Left ventricle myocardium inferior (tissue), 1 donor: ENCODE measurements around the gene SMYD2. TPM values are rescaled to one million over a fixed set of nuclear protein-coding genes. Genes with fewer than 3 reads are reported as not detected.

Source experiments
- DNase-seq: peaks from one replicate; pipeline ENCODE4 v3.0.0-alpha.2; 2020
- H3K27ac ChIP-seq: fragments of 200-600 bp; replicated peaks from 2 replicates; pipeline ENCODE4 v1.8.0; 2021
- H3K27me3 ChIP-seq: fragments of 200-600 bp; 2 replicates; pipeline ENCODE4 v1.8.0; 2021; ENCODE audit warnings: low read depth
- H3K36me3 ChIP-seq: fragments of 200-600 bp; 2 replicates; pipeline ENCODE4 v1.8.0; 2021
- H3K4me1 ChIP-seq: fragments of 200-600 bp; 2 replicates; pipeline ENCODE4 v1.8.0; 2021
- H3K4me3 ChIP-seq: fragments of 200-600 bp; 2 replicates; pipeline ENCODE4 v1.8.0; 2021; ENCODE audit warnings: mild to moderate bottlenecking, moderate library complexity
- H3K9me3 ChIP-seq: fragments of 200-600 bp; replicated peaks from 2 replicates; pipeline ENCODE4 v1.8.0; 2021
- intact Hi-C: fragments of 100-400 bp; cut with micrococcal nuclease; formaldehyde crosslinking; loops from one replicate; pipeline ENCODE4 v1.11.0; 2022
- total RNA-seq: library from RNA; stranded (reverse); fragmentation: NEBNext Ultra II Directional; extraction: Animal tissue kit (Norgen Biotek cat#: 25700); gene quantifications from one replicate; pipeline ENCODE4 v1.2.1, GENCODE V29; 2021
- TF ChIP-seq, protein P1 (sequence below): fragments of 200-600 bp; IDR thresholded peaks from 2 replicates; pipeline ENCODE4 v1.8.0; 2021; ENCODE audit warnings: antibody characterized with exemption, mild to moderate bottlenecking, borderline replicate concordance
- donor health status: DM: no; HTN: yes; CAD: no; lungs with severe emphysema.

Gene SMYD2
- total RNA-seq, 1 donor from 2014 or later: 247 TPM

DNA sequence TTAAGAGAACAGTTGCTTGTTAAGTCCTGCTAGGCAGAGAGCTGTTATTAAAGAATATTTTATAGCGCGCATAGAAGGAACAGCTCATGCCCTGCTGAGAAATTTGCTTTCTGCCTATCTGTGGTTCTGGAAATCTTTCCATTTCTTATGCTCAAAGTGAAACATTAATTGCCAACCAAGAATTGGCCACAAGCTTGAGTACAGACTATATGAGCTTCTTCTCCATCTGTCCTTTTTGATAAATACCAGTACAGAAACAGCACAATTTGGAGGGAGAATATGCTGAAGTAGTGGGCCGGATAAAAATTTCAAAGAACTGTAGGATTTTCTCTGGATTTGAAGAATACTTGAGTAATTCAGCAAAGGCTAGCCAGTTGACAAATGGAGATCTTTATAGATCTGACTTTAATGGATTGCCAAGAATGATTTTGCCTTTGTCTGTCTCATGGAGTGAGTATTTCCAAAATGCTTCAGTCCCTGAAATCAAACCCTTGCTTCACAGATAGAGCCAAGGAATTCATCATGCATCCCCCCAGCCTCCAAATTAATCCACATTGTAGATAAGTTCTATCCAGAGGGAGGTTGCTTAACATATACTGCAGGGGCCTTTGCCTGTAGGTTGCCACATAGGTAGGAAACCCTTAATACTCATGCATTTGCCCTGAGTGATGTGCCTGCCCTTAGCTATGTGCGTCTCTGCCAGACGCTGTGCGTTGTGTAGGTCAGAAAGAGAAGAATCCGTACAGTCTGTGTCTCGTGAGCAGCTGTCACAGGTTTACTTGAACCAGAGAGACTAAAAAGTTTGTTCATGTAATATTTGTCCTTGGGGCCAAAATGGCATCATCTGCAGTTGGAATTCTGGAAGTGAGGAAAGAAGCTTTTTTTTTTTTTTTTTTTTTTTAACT, 44.2 kb downstream of the SMYD2 start:
- intact Hi-C loops: loop anchor here (5.0 kb wide), 1 partner anchor 113 kb away; no protein-coding TSS in a partner anchor
- Histone ChIP-seq H3K4me1 (peaks cover 37% of the 10 kb centered on the region), H3K27ac (no peak overlapping the region), H3K27me3 (no peaks in the 10 kb centered on the region), H3K9me3 (no peaks in the 10 kb centered on the region), H3K4me3 (no peak overlapping the region), H3K36me3 (peaks cover 61% of the 10 kb centered on the region)
- DNase-seq: no peak
- TF ChIP-seq, protein P1, sequence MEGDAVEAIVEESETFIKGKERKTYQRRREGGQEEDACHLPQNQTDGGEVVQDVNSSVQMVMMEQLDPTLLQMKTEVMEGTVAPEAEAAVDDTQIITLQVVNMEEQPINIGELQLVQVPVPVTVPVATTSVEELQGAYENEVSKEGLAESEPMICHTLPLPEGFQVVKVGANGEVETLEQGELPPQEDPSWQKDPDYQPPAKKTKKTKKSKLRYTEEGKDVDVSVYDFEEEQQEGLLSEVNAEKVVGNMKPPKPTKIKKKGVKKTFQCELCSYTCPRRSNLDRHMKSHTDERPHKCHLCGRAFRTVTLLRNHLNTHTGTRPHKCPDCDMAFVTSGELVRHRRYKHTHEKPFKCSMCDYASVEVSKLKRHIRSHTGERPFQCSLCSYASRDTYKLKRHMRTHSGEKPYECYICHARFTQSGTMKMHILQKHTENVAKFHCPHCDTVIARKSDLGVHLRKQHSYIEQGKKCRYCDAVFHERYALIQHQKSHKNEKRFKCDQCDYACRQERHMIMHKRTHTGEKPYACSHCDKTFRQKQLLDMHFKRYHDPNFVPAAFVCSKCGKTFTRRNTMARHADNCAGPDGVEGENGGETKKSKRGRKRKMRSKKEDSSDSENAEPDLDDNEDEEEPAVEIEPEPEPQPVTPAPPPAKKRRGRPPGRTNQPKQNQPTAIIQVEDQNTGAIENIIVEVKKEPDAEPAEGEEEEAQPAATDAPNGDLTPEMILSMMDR: no peak

DNA sequence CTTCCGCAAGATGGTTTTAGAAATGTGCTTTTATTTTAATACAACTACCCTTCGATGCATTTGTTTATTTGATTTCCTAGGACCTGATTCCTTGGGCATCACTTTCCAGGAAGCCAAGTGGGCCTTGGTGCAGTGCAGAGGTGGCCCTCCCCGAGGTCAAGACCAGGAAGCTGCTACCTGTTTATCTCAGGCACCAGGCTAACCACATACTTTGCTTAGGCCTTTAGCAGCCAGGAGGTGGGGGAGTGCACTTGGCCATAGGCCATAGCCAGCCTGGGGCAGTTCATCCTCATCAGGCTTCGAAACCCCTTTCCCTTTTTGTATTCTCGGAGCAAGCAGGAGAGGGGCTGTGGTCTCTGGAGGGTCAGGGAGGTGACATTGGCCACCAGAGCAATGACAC, 45.4 kb downstream of the SMYD2 start:
- no peak for DNase-seq
- TF ChIP-seq, protein P1: no peak
- Histone ChIP-seq H3K27me3 (no peaks in the 10 kb centered on the region), H3K27ac (peak overlapping the region; percentile 73), H3K4me1 (peaks cover 49% of the 10 kb centered on the region), H3K9me3 (no peaks in the 10 kb centered on the region), H3K36me3 (peaks cover 52% of the 10 kb centered on the region), H3K4me3 (no peak overlapping the region)
- intact Hi-C loops: loop anchor here (5.0 kb wide), 1 partner anchor 114 kb away; no protein-coding TSS in a partner anchor

DNA sequence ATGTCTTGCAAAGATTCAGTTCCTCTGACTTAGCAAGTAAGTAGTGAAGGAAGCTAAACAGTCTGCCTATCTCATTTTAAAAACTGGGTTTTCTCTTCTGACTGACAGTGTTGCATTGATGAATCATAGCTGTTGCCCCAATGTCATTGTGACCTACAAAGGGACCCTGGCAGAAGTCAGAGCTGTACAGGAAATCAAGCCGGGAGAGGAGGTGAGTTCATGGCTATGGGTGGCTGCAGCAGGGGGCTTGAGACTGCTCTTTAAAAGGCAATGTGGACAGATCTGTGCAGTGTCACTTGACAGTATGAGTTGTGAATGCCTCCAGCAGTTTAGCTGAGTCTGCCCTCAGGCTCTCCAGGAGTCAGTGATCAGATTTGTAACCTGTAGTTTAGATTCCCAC, 46.6 kb downstream of the SMYD2 start:
- no peak for DNase-seq
- H3K9me3 ChIP-seq: no peaks in the 10 kb centered on the region
- no peak overlapping the region for H3K4me3 ChIP-seq
- peak overlapping the region; percentile 73 for H3K27ac ChIP-seq
- intact Hi-C loops: loop anchor here (5.0 kb wide), 1 partner anchor 115 kb away; no protein-coding TSS in a partner anchor
- no peaks in the 10 kb centered on the region for H3K27me3 ChIP-seq
- H3K4me1 ChIP-seq: peaks cover 56% of the 10 kb centered on the region
- TF ChIP-seq, protein P1: no peak
- H3K36me3 ChIP-seq: peaks cover 44% of the 10 kb centered on the region

DNA sequence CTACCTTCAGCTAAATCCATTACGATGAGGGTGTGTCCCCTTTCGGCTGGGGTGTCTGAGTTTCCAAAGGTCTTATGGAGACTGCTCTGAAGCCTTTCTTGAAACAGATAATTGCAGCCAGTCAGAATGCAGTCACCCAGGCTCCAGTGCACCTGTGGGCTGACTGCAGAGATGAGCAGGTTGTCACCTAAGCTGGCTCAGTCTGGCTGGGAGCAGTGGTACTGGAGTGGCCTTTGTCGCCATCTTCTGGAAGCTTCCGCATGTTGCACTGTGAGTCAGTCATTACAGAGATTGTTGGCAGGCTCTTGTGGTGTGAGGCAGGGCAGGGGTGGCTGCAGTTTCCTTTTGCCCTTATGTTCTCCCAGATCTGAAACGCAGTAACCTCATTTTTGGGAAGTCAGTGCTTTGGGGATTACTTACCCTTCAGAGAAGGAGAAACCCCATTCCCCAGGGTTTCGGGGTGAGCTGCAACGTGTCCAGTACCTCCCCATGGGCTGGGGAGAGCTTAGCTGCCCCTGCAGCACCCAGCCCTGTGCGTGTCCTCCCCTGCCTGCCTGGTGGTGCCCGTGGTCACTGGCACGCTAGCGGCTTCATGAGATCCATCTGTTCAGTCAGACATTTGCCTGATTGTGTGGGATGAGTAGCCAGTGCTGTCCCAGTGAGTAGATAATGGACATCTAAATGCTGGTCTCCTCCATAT, 48.0 kb downstream of the SMYD2 start:
- no peak overlapping the region for H3K4me3 ChIP-seq
- intact Hi-C loops: loop anchor here (5.0 kb wide), 1 partner anchor 117 kb away; no protein-coding TSS in a partner anchor
- H3K27ac ChIP-seq: peak overlapping the region; percentile 73
- no peaks in the 10 kb centered on the region for H3K27me3 ChIP-seq
- no peaks in the 10 kb centered on the region for H3K9me3 ChIP-seq
- H3K36me3 ChIP-seq: peaks cover 34% of the 10 kb centered on the region
- TF ChIP-seq, protein P1: peak; percentile 96
- DNase-seq: peak; percentile 73
- peaks cover 56% of the 10 kb centered on the region for H3K4me1 ChIP-seq

DNA sequence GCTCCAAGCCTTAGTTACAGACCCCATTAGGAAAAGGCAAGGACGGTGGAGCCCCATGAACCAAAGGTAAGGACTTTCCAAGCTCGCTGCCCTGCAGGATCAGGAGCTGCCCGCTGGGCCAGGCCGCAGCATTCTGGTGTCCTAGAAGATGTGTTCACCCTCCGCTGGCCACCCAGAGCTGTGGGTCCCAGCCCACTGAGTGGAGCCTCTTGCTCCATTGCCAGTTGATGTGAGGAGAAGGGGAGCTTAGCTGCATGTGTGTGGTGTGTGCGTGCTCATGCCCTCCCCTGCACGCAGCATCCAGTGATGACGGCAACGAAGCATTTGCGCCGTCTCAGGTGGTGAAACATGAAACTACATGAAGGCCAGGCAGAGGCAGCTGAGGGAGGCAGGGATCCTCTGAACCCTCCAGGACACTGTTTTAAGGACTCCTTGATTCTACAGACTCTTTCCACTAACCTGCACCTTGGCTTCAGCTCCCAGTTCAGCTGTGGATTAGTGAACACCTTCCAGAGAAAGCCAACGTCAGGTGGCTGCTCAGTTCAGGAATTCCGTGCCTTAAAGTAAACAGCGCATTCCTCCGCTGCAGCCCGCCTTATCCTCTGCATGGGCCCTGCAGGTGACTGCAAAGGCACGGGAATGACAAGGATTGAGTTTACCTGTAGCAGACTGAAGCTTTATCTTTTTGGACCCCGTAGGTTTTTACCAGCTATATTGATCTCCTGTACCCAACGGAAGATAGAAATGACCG, 48.7 kb downstream of the SMYD2 start:
- H3K27ac ChIP-seq: peak overlapping the region; percentile 73
- no peaks in the 10 kb centered on the region for H3K27me3 ChIP-seq
- intact Hi-C loops: loop anchor here (5.0 kb wide), 2 partner anchors 117 to 258 kb away; no protein-coding TSS in a partner anchor
- H3K4me1 ChIP-seq: peaks cover 56% of the 10 kb centered on the region
- no peak for DNase-seq
- TF ChIP-seq, protein P1: no peak
- no peak overlapping the region for H3K4me3 ChIP-seq
- H3K36me3 ChIP-seq: peaks cover 39% of the 10 kb centered on the region
- H3K9me3 ChIP-seq: no peaks in the 10 kb centered on the region
